GM18861 (cell line): ENCODE results near the gene CAV1.

Experiments used
- ATAC-seq: cut with Tn5 transposase; IDR thresholded peaks from one replicate; pipeline ENCODE4 v1.9.1; 2021; ENCODE audit not compliant: unreplicated experiment

The CAV1 gene

GRCh38 chr7:116528008-116528789, 3.4 kb downstream of the CAV1 start:
- no peak for ATAC-seq

- ATAC-seq, result no peak
Measured at GRCh38 chr7:116529250-116529649, 4.4 kb downstream of the CAV1 start.

GRCh38 chr7:116530107-116530820, 5.4 kb downstream of the CAV1 start:
- ATAC-seq, result no peak

GRCh38 chr7:116532102-116532688, 7.4 kb downstream of the CAV1 start:
- no peak for ATAC-seq

GRCh38 chr7:116534790-116535189, 10.0 kb downstream of the CAV1 start:
- no peak for ATAC-seq

GRCh38 chr7:116535416-116535815, 10.6 kb downstream of the CAV1 start:
- ATAC-seq, result no peak

GRCh38 chr7:116538138-116538537, 13.3 kb downstream of the CAV1 start:
- ATAC-seq, result no peak

GRCh38 chr7:116539879-116540278, 15.0 kb downstream of the CAV1 start:
- no peak for ATAC-seq

GRCh38 chr7:116540743-116541142, 15.9 kb downstream of the CAV1 start:
- no peak for ATAC-seq

GRCh38 chr7:116541951-116542350, 17.1 kb downstream of the CAV1 start:
- no peak for ATAC-seq

GRCh38 chr7:116542618-116543017, 17.8 kb downstream of the CAV1 start:
- ATAC-seq, result no peak

- no peak for ATAC-seq
Measured at GRCh38 chr7:116543664-116544063, 18.8 kb downstream of the CAV1 start.

GRCh38 chr7:116544487-116544886, 19.7 kb downstream of the CAV1 start:
- no peak for ATAC-seq

- ATAC-seq, result no peak
Measured at GRCh38 chr7:116545411-116545993, 20.7 kb downstream of the CAV1 start.

GRCh38 chr7:116546054-116546453, 21.2 kb downstream of the CAV1 start:
- ATAC-seq, result no peak

- ATAC-seq, result no peak
Measured at GRCh38 chr7:116546916-116547315, 22.1 kb downstream of the CAV1 start.

GRCh38 chr7:116547347-116547746, 22.5 kb downstream of the CAV1 start:
- ATAC-seq, result no peak

- peak; percentile 90 for ATAC-seq
Measured at GRCh38 chr7:116548506-116548905, 23.7 kb downstream of the CAV1 start.

- ATAC-seq, result no peak
Measured at GRCh38 chr7:116549370-116549769, 24.5 kb downstream of the CAV1 start.

- ATAC-seq, result no peak
Measured at GRCh38 chr7:116551692-116552091, 26.9 kb downstream of the CAV1 start.

- ATAC-seq, result no peak
Measured at GRCh38 chr7:116552602-116553001, 27.8 kb downstream of the CAV1 start.
